NCI-H1694 (cell line): ENCODE measurements around the gene CCDC70.

Source experiments
- DNase-seq: peaks from one replicate; lab custom pipeline; 2025; lab: John Stamatoyannopoulos, UW

CCDC70 gene

GRCh38 chr13:51862957-51863356, 1.2 kb downstream of the CCDC70 start:
- no peak for DNase-seq

GRCh38 chr13:51865838-51866237, 4.1 kb downstream of the CCDC70 start:
- no peak for DNase-seq

GRCh38 chr13:51867062-51867461, 5.3 kb downstream of the CCDC70 start:
- DNase-seq, result no peak

- DNase-seq, result no peak
Observed at GRCh38 chr13:51869916-51870315, 8.1 kb downstream of the CCDC70 start.

- DNase-seq, result no peak
Observed at GRCh38 chr13:51870616-51871015, 8.8 kb downstream of the CCDC70 start.

- no peak for DNase-seq
Observed at GRCh38 chr13:51873117-51873798, 11.5 kb downstream of the CCDC70 start.

- DNase-seq, result no peak
Observed at GRCh38 chr13:51873837-51874236, 12.1 kb downstream of the CCDC70 start.

GRCh38 chr13:51874651-51875050, 12.9 kb downstream of the CCDC70 start:
- no peak for DNase-seq

- DNase-seq, result no peak
Observed at GRCh38 chr13:51879133-51879532, 17.4 kb downstream of the CCDC70 start.

- no peak for DNase-seq
Observed at GRCh38 chr13:51881296-51881695, 19.5 kb downstream of the CCDC70 start.

- no peak for DNase-seq
Observed at GRCh38 chr13:51882570-51883225, 20.9 kb downstream of the CCDC70 start.

- DNase-seq, result no peak
Observed at GRCh38 chr13:51883226-51883600, 21.4 kb downstream of the CCDC70 start.

GRCh38 chr13:51885651-51886050, 23.9 kb downstream of the CCDC70 start:
- DNase-seq, result no peak

GRCh38 chr13:51887468-51887867, 25.7 kb downstream of the CCDC70 start:
- DNase-seq, result no peak

- DNase-seq, result no peak
Observed at GRCh38 chr13:51892657-51893056, 30.9 kb downstream of the CCDC70 start.

GRCh38 chr13:51894239-51894638, 32.5 kb downstream of the CCDC70 start:
- no peak for DNase-seq

- DNase-seq, result no peak
Observed at GRCh38 chr13:51895906-51896888, 34.4 kb downstream of the CCDC70 start.

- DNase-seq, result no peak
Observed at GRCh38 chr13:51900471-51900870, 38.7 kb downstream of the CCDC70 start.

GRCh38 chr13:51902776-51903175, 41.0 kb downstream of the CCDC70 start:
- DNase-seq, result no peak

- no peak for DNase-seq
Observed at GRCh38 chr13:51905787-51906186, 44.0 kb downstream of the CCDC70 start.

GRCh38 chr13:51906581-51906980, 44.8 kb downstream of the CCDC70 start:
- no peak for DNase-seq

GRCh38 chr13:51907040-51907732, 45.4 kb downstream of the CCDC70 start:
- no peak for DNase-seq
